Ovary (tissue), 3 donors: Measurements from ENCODE around the gene XPO5.

Source experiments
- EP300 ChIP-seq: sonication (generic); formaldehyde crosslinking; IDR thresholded peaks from one replicate; pipeline ENCODE4 v1.6.1; 2017; ENCODE audit warnings: antibody characterized with exemption
- TF ChIP-seq, protein P1 (sequence below), 3 donors: fragments of 450-650 bp in 2 of 3; fragments of 200-600 bp in 1 of 3; IDR thresholded peaks; one replicate each; pipeline versions ENCODE4 v1.5.1 to v1.8.0; 2016 to 2022; ENCODE audit warnings: antibody characterized with exemption in 3 of 3, mild to moderate bottlenecking in 1 of 3
- donor health status: DM: no; HTN: no; CAD: no.

DNA sequence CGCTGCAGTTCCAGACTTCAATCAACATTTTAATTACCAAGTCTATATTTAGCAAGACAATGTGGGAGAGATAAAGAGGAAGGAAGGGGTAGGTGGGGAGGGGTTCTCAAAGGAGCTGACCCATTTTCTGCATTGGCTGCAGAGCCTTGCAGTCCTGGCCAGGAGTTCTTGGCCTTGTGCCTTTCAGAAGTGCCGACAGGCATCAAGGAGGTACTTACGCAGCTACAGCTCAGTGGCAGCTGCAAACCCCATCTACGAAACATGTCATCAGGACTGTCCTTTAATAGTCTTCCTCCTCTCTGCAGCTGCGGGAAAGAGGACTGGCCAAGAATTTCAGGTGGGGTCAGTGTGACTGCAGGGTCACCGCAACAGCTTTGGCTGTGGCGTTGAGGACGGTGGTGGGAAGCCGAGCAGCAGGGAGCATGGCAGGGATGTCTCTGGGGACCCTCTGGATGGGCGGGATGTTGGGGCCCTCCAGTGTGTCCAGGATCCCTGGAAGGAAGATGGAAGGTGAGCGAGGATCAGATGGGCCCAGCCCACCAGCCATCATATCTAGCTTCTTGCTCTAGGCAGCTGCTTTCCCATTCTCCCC, 63.9 kb downstream of the XPO5 start:
- TF ChIP-seq, protein P1, sequence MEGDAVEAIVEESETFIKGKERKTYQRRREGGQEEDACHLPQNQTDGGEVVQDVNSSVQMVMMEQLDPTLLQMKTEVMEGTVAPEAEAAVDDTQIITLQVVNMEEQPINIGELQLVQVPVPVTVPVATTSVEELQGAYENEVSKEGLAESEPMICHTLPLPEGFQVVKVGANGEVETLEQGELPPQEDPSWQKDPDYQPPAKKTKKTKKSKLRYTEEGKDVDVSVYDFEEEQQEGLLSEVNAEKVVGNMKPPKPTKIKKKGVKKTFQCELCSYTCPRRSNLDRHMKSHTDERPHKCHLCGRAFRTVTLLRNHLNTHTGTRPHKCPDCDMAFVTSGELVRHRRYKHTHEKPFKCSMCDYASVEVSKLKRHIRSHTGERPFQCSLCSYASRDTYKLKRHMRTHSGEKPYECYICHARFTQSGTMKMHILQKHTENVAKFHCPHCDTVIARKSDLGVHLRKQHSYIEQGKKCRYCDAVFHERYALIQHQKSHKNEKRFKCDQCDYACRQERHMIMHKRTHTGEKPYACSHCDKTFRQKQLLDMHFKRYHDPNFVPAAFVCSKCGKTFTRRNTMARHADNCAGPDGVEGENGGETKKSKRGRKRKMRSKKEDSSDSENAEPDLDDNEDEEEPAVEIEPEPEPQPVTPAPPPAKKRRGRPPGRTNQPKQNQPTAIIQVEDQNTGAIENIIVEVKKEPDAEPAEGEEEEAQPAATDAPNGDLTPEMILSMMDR (IDR thresholded peaks at IDR 0.05) = no peak
- TF ChIP-seq EP300 = no peak
